Measurements from ENCODE around the gene FZD1. TPM values are rescaled to one million over a fixed set of nuclear protein-coding genes. Genes with fewer than 3 reads are reported as not detected.

Gene FZD1
- total and polyA plus RNA-seq, 10 of the 15 experiments (the other 5 are each of a cell fraction or from before 2014, with no cell fraction given) = 0.07 to 0.56 (median 0.18) TPM

DNA sequence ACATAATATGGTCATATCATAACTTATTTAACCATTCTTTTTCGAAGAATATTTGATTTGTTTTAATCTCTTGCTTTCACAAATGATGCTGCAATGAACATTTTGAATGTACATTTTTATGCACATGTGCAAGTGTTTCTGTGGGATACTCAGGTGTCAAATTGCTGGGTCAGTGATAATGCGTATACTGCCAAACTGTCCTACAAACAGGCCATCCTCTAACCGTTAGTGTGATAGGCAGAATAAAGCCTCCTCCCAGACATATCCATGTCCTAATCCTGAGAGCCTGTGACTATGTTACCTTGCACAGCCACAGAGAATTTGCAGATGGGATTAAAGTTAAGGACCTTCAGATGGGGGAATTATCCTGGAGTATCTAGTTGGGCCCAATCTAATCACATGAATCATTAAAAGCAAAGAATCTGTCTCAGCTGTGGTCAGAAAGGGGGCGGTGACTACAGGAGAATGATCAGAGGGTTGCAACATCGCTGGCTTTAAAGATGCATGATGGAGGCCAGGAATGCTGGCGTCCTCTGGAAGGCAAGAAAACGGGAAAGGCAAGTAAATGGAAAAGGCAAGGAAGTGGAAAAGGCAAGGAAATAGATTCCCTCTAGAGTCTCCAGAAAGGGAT is 46.7 kb downstream of the FZD1 start (continued):
- TF ChIP-seq, protein P1, sequence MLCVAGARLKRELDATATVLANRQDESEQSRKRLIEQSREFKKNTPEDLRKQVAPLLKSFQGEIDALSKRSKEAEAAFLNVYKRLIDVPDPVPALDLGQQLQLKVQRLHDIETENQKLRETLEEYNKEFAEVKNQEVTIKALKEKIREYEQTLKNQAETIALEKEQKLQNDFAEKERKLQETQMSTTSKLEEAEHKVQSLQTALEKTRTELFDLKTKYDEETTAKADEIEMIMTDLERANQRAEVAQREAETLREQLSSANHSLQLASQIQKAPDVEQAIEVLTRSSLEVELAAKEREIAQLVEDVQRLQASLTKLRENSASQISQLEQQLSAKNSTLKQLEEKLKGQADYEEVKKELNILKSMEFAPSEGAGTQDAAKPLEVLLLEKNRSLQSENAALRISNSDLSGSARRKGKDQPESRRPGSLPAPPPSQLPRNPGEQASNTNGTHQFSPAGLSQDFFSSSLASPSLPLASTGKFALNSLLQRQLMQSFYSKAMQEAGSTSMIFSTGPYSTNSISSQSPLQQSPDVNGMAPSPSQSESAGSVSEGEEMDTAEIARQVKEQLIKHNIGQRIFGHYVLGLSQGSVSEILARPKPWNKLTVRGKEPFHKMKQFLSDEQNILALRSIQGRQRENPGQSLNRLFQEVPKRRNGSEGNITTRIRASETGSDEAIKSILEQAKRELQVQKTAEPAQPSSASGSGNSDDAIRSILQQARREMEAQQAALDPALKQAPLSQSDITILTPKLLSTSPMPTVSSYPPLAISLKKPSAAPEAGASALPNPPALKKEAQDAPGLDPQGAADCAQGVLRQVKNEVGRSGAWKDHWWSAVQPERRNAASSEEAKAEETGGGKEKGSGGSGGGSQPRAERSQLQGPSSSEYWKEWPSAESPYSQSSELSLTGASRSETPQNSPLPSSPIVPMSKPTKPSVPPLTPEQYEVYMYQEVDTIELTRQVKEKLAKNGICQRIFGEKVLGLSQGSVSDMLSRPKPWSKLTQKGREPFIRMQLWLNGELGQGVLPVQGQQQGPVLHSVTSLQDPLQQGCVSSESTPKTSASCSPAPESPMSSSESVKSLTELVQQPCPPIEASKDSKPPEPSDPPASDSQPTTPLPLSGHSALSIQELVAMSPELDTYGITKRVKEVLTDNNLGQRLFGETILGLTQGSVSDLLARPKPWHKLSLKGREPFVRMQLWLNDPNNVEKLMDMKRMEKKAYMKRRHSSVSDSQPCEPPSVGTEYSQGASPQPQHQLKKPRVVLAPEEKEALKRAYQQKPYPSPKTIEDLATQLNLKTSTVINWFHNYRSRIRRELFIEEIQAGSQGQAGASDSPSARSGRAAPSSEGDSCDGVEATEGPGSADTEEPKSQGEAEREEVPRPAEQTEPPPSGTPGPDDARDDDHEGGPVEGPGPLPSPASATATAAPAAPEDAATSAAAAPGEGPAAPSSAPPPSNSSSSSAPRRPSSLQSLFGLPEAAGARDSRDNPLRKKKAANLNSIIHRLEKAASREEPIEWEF (IDR thresholded peaks at IDR 0.05; ENCODE audit: insufficient replicate concordance, low read depth, low read length) = no peak
- no peak for TF ChIP-seq MYC (IDR thresholded peaks at IDR 0.05; ENCODE audit: insufficient read depth, insufficient read length, insufficient replicate concordance, low read length, severe bottlenecking)
- TF ChIP-seq, protein P2, sequence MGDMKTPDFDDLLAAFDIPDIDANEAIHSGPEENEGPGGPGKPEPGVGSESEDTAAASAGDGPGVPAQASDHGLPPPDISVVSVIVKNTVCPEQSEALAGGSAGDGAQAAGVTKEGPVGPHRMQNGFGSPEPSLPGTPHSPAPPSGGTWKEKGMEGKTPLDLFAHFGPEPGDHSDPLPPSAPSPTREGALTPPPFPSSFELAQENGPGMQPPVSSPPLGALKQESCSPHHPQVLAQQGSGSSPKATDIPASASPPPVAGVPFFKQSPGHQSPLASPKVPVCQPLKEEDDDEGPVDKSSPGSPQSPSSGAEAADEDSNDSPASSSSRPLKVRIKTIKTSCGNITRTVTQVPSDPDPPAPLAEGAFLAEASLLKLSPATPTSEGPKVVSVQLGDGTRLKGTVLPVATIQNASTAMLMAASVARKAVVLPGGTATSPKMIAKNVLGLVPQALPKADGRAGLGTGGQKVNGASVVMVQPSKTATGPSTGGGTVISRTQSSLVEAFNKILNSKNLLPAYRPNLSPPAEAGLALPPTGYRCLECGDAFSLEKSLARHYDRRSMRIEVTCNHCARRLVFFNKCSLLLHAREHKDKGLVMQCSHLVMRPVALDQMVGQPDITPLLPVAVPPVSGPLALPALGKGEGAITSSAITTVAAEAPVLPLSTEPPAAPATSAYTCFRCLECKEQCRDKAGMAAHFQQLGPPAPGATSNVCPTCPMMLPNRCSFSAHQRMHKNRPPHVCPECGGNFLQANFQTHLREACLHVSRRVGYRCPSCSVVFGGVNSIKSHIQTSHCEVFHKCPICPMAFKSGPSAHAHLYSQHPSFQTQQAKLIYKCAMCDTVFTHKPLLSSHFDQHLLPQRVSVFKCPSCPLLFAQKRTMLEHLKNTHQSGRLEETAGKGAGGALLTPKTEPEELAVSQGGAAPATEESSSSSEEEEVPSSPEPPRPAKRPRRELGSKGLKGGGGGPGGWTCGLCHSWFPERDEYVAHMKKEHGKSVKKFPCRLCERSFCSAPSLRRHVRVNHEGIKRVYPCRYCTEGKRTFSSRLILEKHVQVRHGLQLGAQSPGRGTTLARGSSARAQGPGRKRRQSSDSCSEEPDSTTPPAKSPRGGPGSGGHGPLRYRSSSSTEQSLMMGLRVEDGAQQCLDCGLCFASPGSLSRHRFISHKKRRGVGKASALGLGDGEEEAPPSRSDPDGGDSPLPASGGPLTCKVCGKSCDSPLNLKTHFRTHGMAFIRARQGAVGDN (IDR thresholded peaks at IDR 0.05) = no peak
